GM12875 (cell line): ENCODE measurements around the gene ANXA3.

Experiments
- H3K4me3 ChIP-seq: one replicate; pipeline ENCODE4 v1.5.1; 2011; ENCODE audit warnings: low read depth, low read length, control low read depth
- CTCF ChIP-seq: IDR thresholded peaks from 2 replicates; pipeline ENCODE4 v1.5.1; 2011; ENCODE audit warnings: low read depth, mild to moderate bottlenecking, control low read depth, inconsistent platforms, low read length, moderate library complexity, borderline replicate concordance; ENCODE audit not compliant: insufficient read depth

ANXA3 gene

GRCh38 chr4:78578674-78579425 lies 27.3 kb downstream of the ANXA3 start:
- no peak overlapping the region for H3K4me3 ChIP-seq
- no peak for TF ChIP-seq CTCF

- no peak for TF ChIP-seq CTCF
- no peak overlapping the region for H3K4me3 ChIP-seq
These were observed 30.0 kb downstream of the ANXA3 start for GRCh38 chr4:78581618-78582017.

GRCh38 chr4:78584863-78585547 lies 33.4 kb downstream of the ANXA3 start:
- H3K4me3 ChIP-seq, result no peak overlapping the region
- TF ChIP-seq CTCF, result no peak

GRCh38 chr4:78585633-78586032 lies 34.1 kb downstream of the ANXA3 start:
- H3K4me3 ChIP-seq, result no peak overlapping the region
- no peak for TF ChIP-seq CTCF

- no peak overlapping the region for H3K4me3 ChIP-seq
- TF ChIP-seq CTCF, result no peak
These were observed 37.5 kb downstream of the ANXA3 start for GRCh38 chr4:78588894-78589545.

- TF ChIP-seq CTCF, result no peak
These were observed 39.8 kb downstream of the ANXA3 start for GRCh38 chr4:78591404-78591803.

More at GRCh38 chr4:78591404-78591803, 39.8 kb downstream of the ANXA3 start:
- H3K4me3 ChIP-seq, result no peak overlapping the region
